Smooth muscle cell (in vitro differentiated cells): ENCODE results near the gene SCFD2. TPM values are rescaled to one million over a fixed set of nuclear protein-coding genes. Genes with fewer than 3 reads are reported as not detected.
"Not testable (repeated sequence)": the region's sequence is repeated elsewhere in the genome, so short reads cannot be mapped to it uniquely, and the experiment has no call there.

ENCODE experiments used
- DNase-seq: peaks from one replicate; lab custom pipeline; 2025; ENCODE audit not compliant: unreplicated experiment; lab: John Stamatoyannopoulos, UW
- H2AFZ ChIP-seq: fragments of 200-600 bp; sonication (generic); 2 replicates; pipeline ENCODE4 v1.6.0; 2016; ENCODE audit warnings: antibody characterized with exemption, low read depth, mild to moderate bottlenecking
- H3F3A ChIP-seq: fragments of 200-600 bp; sonication (generic); 2 replicates; pipeline ENCODE4 v1.6.0; 2017; ENCODE audit warnings: antibody characterized with exemption, low read depth
- H3K27ac ChIP-seq: fragments of 200-600 bp; sonication (generic); 2 replicates; pipeline ENCODE4 v1.5.1; 2016; ENCODE audit warnings: low read depth, mild to moderate bottlenecking
- H3K27me3 ChIP-seq: fragments of 200-600 bp; sonication (generic); 2 replicates; pipeline ENCODE4 v1.6.1; 2016; ENCODE audit warnings: low read depth, mild to moderate bottlenecking
- H3K36me3 ChIP-seq: fragments of 200-600 bp; sonication (generic); 2 replicates; pipeline ENCODE4 v1.5.1; 2016; ENCODE audit warnings: low read depth
- H3K4me1 ChIP-seq: fragments of 200-600 bp; sonication (generic); 2 replicates; pipeline ENCODE4 v1.5.1; 2016; ENCODE audit warnings: low read depth
- H3K4me2 ChIP-seq: fragments of 200-600 bp; sonication (generic); 2 replicates; pipeline ENCODE4 v1.6.0; 2016; ENCODE audit warnings: mild to moderate bottlenecking
- H3K4me3 ChIP-seq: fragments of 200-600 bp; sonication (generic); 2 replicates; pipeline ENCODE4 v1.5.1; 2016; ENCODE audit warnings: mild to moderate bottlenecking
- H3K79me2 ChIP-seq: fragments of 200-600 bp; sonication (generic); 2 replicates; pipeline ENCODE4 v1.6.0; 2016; ENCODE audit warnings: low read depth, mild to moderate bottlenecking
- H3K9ac ChIP-seq: fragments of 200-600 bp; sonication (generic); 2 replicates; pipeline ENCODE4 v1.6.0; 2016; ENCODE audit warnings: low read depth
- H3K9me3 ChIP-seq: fragments of 200-600 bp; sonication (generic); replicated peaks from 2 replicates; pipeline ENCODE4 v1.5.1; 2016; ENCODE audit warnings: low read depth
- H4K20me1 ChIP-seq: fragments of 200-600 bp; sonication (generic); 2 replicates; pipeline ENCODE4 v1.6.0; 2016; ENCODE audit warnings: low read depth
- WGBS: methylation state at CpG from one replicate; pipeline ENCODE4 v1.1.7; 2016; ENCODE audit warnings: low lambda C conversion rate; 5-methylcytosine and 5-hydroxymethylcytosine counted together
- polyA plus RNA-seq: library from polyadenylated mRNA; unstranded; fragments of >200 nt; fragmentation: Nextera tagmentation; extraction: Ambion mirVana; gene quantifications from 2 replicates; pipeline ENCODE4 v1.2.1, GENCODE V29; 2016
- total RNA-seq: library from RNA; depleted of rRNA; stranded (reverse); fragments of >200 nt; gene quantifications from 2 replicates; pipeline ENCODE4 v1.2.3, GENCODE V29; 2014
- TF ChIP-seq, protein P1 (sequence below): fragments of 200-600 bp; sonication (generic); IDR thresholded peaks from 2 replicates; pipeline ENCODE4 v1.5.1; 2017; ENCODE audit warnings: borderline replicate concordance, mild to moderate bottlenecking, antibody characterized with exemption; ENCODE audit not compliant: insufficient read depth, poor library complexity, severe bottlenecking

The SCFD2 gene
- total and polyA plus RNA-seq, 2 experiments from 2014 or later, result 7.8 to 11.4 TPM

DNA sequence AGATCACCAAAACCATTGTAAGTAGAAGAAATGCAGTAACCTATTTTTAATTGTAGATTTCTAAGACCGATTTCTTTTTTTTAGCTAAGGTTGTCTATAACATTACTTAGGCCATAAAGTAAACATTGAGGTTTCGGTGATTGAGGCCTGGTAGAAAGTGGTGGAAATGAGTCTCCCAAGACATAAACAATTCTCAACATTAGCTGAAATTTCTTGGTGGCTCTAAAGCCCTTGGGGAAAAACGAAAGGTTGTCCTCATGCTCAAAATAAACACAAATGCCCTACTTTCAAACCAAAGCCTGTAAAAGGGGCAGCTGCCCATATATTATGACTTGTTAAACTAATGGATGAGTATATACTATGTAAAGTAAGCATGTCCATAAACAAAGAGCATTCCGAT lies 98.8 kb downstream of the SCFD2 start:
- Histone ChIP-seq H3F3A (no peaks in the 10 kb centered on the region), H2AFZ (no peak overlapping the region), H3K27me3 (no peaks in the 10 kb centered on the region), H3K79me2 (no peaks in the 10 kb centered on the region), H3K4me1 (no peaks in the 10 kb centered on the region), H3K9ac (no peak overlapping the region), H3K4me3 (no peak overlapping the region), H3K4me2 (peak overlapping the region; percentile 3), H3K9me3 (no peaks in the 10 kb centered on the region), H3K36me3 (no peaks in the 10 kb centered on the region), H3K27ac (no peak overlapping the region), H4K20me1 (no peaks in the 10 kb centered on the region)
- TF ChIP-seq, protein P1, sequence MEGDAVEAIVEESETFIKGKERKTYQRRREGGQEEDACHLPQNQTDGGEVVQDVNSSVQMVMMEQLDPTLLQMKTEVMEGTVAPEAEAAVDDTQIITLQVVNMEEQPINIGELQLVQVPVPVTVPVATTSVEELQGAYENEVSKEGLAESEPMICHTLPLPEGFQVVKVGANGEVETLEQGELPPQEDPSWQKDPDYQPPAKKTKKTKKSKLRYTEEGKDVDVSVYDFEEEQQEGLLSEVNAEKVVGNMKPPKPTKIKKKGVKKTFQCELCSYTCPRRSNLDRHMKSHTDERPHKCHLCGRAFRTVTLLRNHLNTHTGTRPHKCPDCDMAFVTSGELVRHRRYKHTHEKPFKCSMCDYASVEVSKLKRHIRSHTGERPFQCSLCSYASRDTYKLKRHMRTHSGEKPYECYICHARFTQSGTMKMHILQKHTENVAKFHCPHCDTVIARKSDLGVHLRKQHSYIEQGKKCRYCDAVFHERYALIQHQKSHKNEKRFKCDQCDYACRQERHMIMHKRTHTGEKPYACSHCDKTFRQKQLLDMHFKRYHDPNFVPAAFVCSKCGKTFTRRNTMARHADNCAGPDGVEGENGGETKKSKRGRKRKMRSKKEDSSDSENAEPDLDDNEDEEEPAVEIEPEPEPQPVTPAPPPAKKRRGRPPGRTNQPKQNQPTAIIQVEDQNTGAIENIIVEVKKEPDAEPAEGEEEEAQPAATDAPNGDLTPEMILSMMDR, result no peak
- 57% methylated on average over 4 of the region's 4 CpGs for WGBS
- DNase-seq, result no peak

- DNase-seq, H3F3A ChIP-seq, H3K4me1 ChIP-seq, H3K4me3 ChIP-seq, H3K79me2 ChIP-seq, H3K27me3 ChIP-seq, H2AFZ ChIP-seq, H3K9me3 ChIP-seq, H3K36me3 ChIP-seq, H3K4me2 ChIP-seq, H4K20me1 ChIP-seq, H3K9ac ChIP-seq, H3K27ac ChIP-seq: not testable (repeated sequence)
- WGBS, result 93% methylated on average over 9 of the region's 31 CpGs
Measured at GRCh38 chr4:53255986-53256385, 109.9 kb downstream of the SCFD2 start.

DNA sequence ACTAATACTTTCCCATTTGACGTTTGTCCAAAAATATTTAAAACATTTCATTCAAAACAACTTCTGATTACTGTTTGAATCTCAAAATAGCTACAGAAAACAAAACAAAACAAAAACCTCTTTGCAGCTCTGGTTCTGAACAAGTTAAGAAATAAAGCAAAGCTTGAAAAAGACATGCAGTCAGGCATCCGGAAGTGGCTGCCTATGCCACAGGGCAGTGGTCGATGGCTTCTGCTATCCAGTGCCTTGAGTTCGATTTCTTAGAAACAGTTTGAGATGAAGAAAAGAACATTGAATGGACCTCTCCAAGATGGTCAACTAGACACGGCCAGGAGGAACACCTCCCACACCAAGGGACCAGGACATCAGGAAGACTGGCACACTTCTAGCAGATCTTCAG lies 125.3 kb downstream of the SCFD2 start:
- 96% methylated on average over 5 of the region's 5 CpGs for WGBS
- TF ChIP-seq, protein P1, result no peak
- Histone ChIP-seq H3K27ac (no peak overlapping the region), H3K4me1 (no peaks in the 10 kb centered on the region), H3K9me3 (no peaks in the 10 kb centered on the region), H3K9ac (no peak overlapping the region), H3K79me2 (no peaks in the 10 kb centered on the region), H3K27me3 (no peaks in the 10 kb centered on the region), H3K36me3 (no peaks in the 10 kb centered on the region), H2AFZ (no peak overlapping the region), H4K20me1 (no peaks in the 10 kb centered on the region), H3K4me3 (no peak overlapping the region), H3K4me2 (no peak overlapping the region), H3F3A (no peaks in the 10 kb centered on the region)
- no peak for DNase-seq

DNA sequence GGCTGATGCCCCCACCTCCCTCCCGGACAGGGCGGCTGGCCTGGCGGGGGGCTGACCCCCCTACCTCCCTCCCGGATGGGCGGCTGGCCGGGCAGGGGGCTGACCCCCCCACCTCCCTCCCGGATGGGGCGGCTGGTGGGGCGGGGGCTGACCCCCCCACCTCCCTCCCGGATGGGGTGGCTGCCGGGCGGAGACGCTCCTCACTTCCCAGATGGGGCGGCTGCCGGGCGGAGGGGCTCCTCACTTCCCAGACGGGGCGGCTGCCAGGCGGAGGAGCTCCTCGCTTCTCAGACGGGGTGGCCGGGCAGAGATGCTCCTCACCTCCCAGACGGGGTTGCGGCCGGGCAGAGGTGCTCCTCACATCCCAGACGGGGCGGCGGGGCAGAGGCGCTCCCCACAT lies 127.5 kb downstream of the SCFD2 start:
- WGBS, result 99% methylated on average over 12 of the region's 29 CpGs
- not testable (repeated sequence) for H3K36me3 ChIP-seq, H3K27me3 ChIP-seq, H3K4me2 ChIP-seq, DNase-seq, H3K9me3 ChIP-seq, H3F3A ChIP-seq, H3K4me1 ChIP-seq, H4K20me1 ChIP-seq, H3K9ac ChIP-seq, H3K4me3 ChIP-seq, H2AFZ ChIP-seq, H3K27ac ChIP-seq, H3K79me2 ChIP-seq

- H3F3A ChIP-seq, DNase-seq, H3K9ac ChIP-seq, H3K36me3 ChIP-seq, H2AFZ ChIP-seq, H4K20me1 ChIP-seq, H3K27me3 ChIP-seq, H3K79me2 ChIP-seq, H3K4me2 ChIP-seq, H3K4me1 ChIP-seq, H3K9me3 ChIP-seq, H3K27ac ChIP-seq, H3K4me3 ChIP-seq: not testable (repeated sequence)
- no CpG with 5 or more reads among the region's 26 CpGs for WGBS
Measured at GRCh38 chr4:53237811-53238210, 128.1 kb downstream of the SCFD2 start.

DNA sequence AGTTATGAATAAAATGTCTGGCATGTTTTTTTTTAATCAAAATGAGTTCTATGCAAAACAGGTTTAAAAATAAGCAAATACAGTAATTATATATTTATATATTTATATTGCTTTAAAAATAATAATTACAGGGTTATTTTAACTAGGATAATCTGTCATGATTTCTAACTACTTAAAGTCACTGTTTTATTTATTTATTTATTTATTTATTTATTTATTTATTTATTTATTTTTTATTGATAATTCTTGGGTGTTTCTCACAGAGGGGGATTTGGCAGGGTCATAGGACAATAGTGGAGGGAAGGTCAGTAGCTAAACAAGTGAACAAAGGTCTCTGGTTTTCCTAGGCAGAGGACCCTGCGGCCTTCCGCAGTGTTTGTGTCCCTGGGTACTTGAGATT lies 129.2 kb downstream of the SCFD2 start:
- H3K4me3 ChIP-seq, H3K4me1 ChIP-seq, H3F3A ChIP-seq, H3K27ac ChIP-seq, H3K36me3 ChIP-seq, H3K9me3 ChIP-seq, H3K27me3 ChIP-seq, H2AFZ ChIP-seq, DNase-seq, H3K4me2 ChIP-seq, H3K9ac ChIP-seq, H4K20me1 ChIP-seq, H3K79me2 ChIP-seq: not testable (repeated sequence)
- 94% methylated on average over 2 of the region's 2 CpGs for WGBS
